ENCODE data around the gene DECR2. TPM values are rescaled to one million over a fixed set of nuclear protein-coding genes. Genes with fewer than 3 reads are reported as not detected.

DECR2 gene
- total RNA-seq, 4 donors from 2014 or later = 9.8 to 54.8 (median 20.3) TPM

DNA sequence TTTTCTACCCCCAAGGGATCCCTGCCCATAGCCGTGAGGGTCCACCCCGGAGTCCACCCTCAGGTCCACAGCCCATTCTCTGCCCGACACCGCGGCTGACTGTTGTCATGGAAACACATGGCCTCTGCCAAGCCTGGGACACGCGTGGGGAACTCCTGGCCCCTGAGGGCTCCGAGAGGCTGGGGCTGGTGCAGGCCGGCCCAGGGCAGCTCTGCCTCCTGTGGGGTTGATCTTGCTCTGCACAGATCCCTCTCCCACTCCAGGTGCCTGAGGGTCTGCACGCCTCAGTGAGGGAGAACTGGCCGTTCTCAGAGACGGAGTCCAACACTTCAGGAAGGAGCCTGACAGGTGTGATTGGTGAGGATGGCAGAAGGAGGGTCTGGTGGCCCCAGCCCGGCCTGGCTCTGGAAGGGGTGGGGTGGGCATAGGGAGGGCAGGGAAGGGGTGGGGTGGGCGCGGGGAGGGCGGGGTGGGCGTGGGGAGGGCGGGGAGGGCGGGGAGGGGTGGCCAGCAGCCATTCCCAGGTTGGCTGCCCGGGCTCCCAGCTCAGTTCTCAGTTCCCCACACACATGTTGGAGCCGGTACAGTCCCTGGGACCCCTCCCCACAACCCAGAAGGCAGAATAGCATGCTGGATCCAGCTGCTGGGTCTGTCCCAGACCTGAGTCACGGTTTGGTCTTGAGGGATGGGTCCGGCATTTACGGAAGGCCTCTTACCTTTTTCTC lies 37.8 kb upstream of the DECR2 start:
- TF ChIP-seq, protein P1, sequence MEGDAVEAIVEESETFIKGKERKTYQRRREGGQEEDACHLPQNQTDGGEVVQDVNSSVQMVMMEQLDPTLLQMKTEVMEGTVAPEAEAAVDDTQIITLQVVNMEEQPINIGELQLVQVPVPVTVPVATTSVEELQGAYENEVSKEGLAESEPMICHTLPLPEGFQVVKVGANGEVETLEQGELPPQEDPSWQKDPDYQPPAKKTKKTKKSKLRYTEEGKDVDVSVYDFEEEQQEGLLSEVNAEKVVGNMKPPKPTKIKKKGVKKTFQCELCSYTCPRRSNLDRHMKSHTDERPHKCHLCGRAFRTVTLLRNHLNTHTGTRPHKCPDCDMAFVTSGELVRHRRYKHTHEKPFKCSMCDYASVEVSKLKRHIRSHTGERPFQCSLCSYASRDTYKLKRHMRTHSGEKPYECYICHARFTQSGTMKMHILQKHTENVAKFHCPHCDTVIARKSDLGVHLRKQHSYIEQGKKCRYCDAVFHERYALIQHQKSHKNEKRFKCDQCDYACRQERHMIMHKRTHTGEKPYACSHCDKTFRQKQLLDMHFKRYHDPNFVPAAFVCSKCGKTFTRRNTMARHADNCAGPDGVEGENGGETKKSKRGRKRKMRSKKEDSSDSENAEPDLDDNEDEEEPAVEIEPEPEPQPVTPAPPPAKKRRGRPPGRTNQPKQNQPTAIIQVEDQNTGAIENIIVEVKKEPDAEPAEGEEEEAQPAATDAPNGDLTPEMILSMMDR (IDR thresholded peaks at IDR 0.05; ENCODE audit: low read depth) = no peak

DNA sequence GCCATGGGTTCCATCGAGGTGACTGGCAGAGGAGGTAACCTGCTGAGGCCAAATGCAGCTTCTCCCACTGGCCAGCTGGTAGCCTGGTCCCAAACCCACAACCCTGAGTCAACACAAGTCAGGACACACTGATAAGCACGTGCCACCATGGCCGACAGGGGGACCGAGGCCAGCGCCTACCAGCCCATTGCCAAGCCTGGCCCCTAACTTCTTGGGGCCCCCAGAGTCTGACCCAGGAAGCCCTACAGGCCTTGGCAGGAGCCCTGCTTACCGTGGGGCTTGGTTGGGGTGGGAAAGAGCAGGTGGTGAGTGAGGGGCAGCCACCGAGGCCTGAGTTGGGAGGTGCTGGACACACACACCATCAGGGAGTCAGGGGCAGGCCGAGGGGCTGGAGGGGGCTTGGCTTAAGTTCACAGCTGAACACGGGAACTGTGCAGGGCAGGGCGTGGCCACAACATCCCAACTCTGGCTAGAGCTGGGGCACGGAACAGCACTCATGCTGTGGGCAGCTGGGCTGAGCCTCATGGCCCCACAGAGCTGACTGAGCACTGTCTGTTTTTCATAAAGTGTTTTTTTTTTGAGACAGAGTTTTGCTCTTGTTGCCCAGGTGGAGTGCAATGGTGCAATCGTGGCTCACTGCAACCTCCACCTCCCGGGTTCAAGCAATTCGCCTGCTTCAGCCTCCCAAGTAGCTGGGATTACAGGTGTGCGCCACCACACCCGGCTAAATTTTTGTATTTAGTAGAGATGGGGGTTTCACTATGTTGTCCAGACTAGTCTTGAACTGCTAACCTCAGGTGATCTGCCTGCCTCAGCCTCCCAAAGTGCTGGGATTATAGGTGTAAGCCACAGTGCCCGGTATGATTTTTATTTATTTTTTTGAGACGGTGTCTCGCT lies 36.8 kb upstream of the DECR2 start:
- TF ChIP-seq, protein P1 (IDR thresholded peaks at IDR 0.05; ENCODE audit: low read depth) = no peak

DNA sequence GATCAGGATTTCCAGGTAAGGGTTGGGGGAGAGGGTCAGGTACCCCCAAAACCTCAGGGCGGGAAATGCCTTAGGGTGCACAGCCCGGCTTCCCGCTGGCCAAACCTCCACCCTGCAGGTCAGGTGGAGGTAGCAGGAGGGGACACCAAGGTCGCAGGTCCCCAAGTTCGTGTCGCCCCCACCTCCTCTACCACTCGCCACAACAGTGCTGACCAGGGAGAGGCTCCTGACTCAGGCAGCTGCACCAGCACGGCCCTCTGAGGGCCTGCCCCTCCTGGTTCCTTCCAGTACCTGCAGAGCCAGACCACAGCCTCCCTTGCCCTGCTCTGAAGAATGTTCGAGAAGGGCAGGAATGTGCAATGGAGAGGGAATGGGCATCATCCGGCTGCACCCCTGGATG lies 35.2 kb upstream of the DECR2 start:
- TF ChIP-seq, protein P1 (IDR thresholded peaks at IDR 0.05; ENCODE audit: low read depth) = no peak

DNA sequence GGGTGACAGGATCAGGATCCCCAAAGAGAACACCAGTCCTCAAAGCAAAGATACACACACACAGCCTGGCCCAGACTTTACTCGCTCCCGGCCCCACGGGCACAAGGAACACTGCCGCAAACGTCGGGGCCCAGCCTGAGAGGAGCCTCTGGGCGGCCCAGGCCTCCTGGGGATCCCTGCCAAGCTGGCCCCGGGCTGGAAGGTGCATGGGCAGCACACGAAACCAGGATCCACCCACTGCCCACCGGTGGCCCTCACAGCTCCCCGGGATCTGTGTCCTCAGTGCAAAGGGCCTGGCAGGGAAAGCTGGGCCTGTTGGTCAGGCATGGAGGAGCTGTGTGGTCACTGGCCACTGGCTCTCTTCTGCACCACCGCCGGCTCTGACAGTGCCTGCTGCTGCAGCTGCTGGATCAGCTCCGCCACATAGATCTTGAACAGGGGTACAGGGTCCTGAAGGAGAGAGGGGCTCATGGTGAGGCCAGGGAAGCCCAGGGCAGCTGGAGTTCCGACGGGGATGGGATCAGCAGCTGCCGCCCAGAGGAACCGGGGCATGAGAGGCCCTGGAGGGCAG lies 34.3 kb upstream of the DECR2 start:
- TF ChIP-seq, protein P1 (IDR thresholded peaks at IDR 0.05; ENCODE audit: low read depth) = no peak

DNA sequence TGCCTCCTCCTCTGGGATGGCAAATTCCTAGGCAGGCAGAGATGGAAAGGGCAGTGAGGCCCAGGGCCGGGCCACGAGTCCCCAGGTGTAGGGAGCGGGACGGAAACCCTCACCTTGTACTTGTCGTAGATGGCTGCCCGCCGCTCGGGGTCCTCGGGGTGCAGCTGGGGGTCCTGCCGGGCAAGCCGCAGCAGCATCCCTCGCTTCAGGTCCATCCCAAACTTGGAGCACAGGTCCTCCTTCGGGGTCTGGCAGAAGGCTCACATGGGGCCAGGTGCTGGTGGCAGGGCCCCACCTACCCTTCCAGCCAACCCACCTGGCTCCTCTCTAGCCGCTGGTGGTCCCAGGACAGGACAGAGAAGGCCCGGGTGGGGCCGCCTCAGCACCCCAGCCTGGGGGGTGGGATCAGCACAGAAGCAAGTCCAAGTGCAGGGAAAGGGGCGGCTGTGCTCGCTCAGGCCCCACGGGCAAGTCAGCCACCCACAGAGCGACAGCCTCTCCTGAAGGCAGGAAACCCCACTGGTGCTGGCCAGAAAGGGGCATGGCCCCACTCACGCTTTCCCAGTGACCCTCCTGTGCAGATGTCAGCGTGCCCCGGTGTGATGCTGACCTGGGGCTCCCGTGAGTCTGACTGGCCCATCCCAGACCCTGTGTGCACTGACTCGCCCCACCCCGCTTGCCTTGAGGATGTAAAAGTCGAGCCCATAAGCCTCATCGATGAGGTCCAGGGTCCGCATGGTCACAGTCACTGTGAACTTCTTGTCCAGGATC lies 33.1 kb upstream of the DECR2 start:
- TF ChIP-seq, protein P1 (IDR thresholded peaks at IDR 0.05; ENCODE audit: low read depth) = no peak

DNA sequence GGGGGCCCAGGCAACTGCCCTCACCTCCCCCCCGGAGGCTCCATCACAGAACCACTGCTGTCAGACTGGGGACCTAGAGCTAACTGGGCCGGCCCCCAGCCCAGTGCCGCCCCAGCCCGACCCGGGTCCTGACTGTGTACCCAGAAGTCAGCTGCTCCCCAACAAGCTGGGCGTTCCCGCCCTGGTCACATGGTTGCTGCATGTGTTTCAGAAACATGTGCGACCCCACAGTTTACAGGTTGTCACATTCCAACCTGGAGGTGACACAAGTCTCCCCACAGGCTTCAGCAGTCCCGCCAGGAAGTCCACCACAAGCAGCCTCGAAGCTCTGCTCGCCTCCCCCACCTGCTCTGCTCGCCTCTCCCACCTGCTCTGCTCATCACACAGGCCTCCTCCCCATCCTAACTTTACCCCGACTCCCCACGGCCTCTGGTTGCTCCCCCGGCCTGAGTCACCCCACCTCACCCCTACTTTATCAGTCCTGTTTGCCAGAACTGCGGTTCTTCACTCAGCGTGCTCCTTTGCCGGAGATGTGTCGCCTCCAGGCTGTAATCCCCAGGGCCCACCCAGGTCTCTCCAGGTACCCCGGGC lies 32.3 kb upstream of the DECR2 start:
- TF ChIP-seq, protein P1 (IDR thresholded peaks at IDR 0.05; ENCODE audit: low read depth) = no peak

Data from subcutaneous adipose tissue (tissue), 4 donors.